Pancreas (tissue), 10 donors: ENCODE measurements around the gene SLC35A1. TPM values are rescaled to one million over a fixed set of nuclear protein-coding genes. Genes with fewer than 3 reads are reported as not detected.

Experiments used
- ATAC-seq, 4 donors: fragments of 200-7000 bp; cut with Tn5 transposase; one replicate each; pipeline versions ENCODE4 v1.8.0 to v1.9.1; 2020; ENCODE audit warnings: mild to moderate bottlenecking in 4 of 4, moderate library complexity in 4 of 4
- DNase-seq, 6 donors: peaks; one replicate each; pipeline ENCODE4 v3.0.0-alpha.2; 2020
- FAIRE-seq: peaks from 2 replicates; lab custom pipeline; 2012; peaks lifted over from hg19 to GRCh38; lab: Jason Lieb, UNC
- H3K27ac ChIP-seq, 4 donors: fragments of 200-600 bp; sonication (generic); 1 replicate in 3 of 4; 2 replicates in 1 of 4; pipeline versions ENCODE4 v1.5.0 to v1.8.0; 2020
- H3K27me3 ChIP-seq, 4 donors: fragments of 200-600 bp; one replicate each; pipeline ENCODE4 v1.8.0; 2021
- H3K36me3 ChIP-seq, 3 donors: fragments of 200-600 bp; sonication (generic) in 1 of 3; one replicate each; pipeline versions ENCODE4 v1.5.0 to v1.8.0; 2020 to 2021
- H3K4me1 ChIP-seq, 3 donors: fragments of 200-600 bp; one replicate each; pipeline ENCODE4 v1.8.0; 2021
- H3K4me3 ChIP-seq, 4 donors: fragments of 200-600 bp; sonication (generic) in 2 of 4; one replicate each; pipeline versions ENCODE4 v1.5.0 to v1.8.0; 2020 to 2021
- H3K9me3 ChIP-seq, 4 donors: fragments of 200-600 bp; one replicate each; pipeline ENCODE4 v1.8.0; 2021
- WGBS, 2 donors: extraction: QIAGEN DNeasy Blood & Tissue Kit; methylation state at CpG; one replicate each; pipeline ENCODE4 v1.1.7; 2013; 5-methylcytosine and 5-hydroxymethylcytosine counted together
- intact Hi-C, 3 donors: fragments of 100-400 bp; cut with DNase I; formaldehyde crosslinking; loops; one replicate each; pipeline versions ENCODE4 v1.11.1 to v1.14.2; 2022
- polyA plus RNA-seq, 2 donors: library from polyadenylated mRNA; stranded (reverse); fragments of 200-250 nt; gene quantifications; one replicate each; pipeline ENCODE4 v1.2.3, GENCODE V29; 2013
- total RNA-seq, 6 donors: library from RNA; stranded (reverse); fragmentation: NEBNext Ultra II Directional in 4 of 6; extraction: Animal tissue kit (Norgen Biotek cat#: 25700) in 4 of 6; gene quantifications; one replicate each; pipeline versions ENCODE4 v1.2.1 to v1.2.4, GENCODE V29; 2021 to 2023
- TF ChIP-seq, protein P1 (sequence below), 4 donors: fragments of 200-600 bp; sonication (generic) in 3 of 4; IDR thresholded peaks; one replicate each; pipeline versions ENCODE4 v1.5.0 to v1.8.0; 2021; ENCODE audit warnings: antibody characterized with exemption in 4 of 4
- donor health status: healthy with polysubstance abuse.
- donor health status: DM: no; HTN: no; CAD: no; lungs with moderate emphysema.
- donor health status: DM: no; HTN: no; CAD: no.
- donor health status: control.
- donor health status: control.
- donor health status: Bipolar disorder and iron deficiency.
- donor health status: DM: yes; HTN: yes; CAD: no.
- donor health status: DM: no; HTN: no; CAD: no.
- donor health status: DM: no; HTN: no; CAD: no.
- donor health status: DM: yes; HTN: yes; CAD: no.

The SLC35A1 gene
- total and polyA plus RNA-seq, 8 donors: 5.4 to 15.2 (median 7.7) TPM

DNA sequence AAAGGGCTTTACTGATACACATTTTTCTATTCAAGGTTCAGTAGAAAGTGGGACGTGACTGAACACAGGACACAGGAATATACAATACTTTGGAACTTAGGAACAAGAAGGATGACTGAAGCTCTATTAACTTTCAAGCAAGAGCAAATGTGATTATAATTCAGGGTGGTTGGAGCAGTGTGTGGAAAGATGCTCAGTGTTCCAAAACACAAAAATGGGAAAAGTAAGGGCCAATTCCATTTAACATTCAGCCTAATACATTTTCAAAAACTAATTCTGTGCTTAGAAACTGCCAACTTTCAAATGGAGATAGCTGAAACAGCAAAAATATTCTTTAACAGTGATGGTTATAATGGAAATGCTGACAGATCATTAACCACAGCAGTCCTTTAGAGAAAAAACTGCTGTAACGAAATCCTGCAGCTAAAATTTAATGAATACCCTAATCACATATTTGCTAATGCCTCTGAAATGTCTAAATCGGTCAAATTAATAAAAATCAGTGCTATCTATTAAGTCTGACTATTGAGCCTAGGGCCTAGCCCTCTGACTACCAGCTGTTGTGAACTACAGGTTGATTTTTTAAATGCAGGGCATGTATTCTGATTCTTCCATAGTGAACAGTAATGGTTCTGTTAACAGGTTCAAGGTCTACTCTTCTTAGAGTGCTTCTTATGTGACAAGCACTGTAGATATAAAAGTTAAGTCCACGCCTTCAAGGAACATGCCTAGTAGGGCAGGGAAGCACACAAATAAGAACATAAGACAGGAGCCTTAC is 71.1 kb downstream of the SLC35A1 start:
- TF ChIP-seq, protein P1, sequence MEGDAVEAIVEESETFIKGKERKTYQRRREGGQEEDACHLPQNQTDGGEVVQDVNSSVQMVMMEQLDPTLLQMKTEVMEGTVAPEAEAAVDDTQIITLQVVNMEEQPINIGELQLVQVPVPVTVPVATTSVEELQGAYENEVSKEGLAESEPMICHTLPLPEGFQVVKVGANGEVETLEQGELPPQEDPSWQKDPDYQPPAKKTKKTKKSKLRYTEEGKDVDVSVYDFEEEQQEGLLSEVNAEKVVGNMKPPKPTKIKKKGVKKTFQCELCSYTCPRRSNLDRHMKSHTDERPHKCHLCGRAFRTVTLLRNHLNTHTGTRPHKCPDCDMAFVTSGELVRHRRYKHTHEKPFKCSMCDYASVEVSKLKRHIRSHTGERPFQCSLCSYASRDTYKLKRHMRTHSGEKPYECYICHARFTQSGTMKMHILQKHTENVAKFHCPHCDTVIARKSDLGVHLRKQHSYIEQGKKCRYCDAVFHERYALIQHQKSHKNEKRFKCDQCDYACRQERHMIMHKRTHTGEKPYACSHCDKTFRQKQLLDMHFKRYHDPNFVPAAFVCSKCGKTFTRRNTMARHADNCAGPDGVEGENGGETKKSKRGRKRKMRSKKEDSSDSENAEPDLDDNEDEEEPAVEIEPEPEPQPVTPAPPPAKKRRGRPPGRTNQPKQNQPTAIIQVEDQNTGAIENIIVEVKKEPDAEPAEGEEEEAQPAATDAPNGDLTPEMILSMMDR (IDR thresholded peaks at IDR 0.05): no peak
- no peak for ATAC-seq
- no peak for DNase-seq
- intact Hi-C loops: no loop called here
- no peak overlapping the region for H3K4me3 ChIP-seq
- peaks cover 0 to 16% (median 6%) of the 10 kb centered on the region in 3 donors for H3K36me3 ChIP-seq
- no peak overlapping the region for H3K27ac ChIP-seq
- no peaks in the 10 kb centered on the region for H3K9me3 ChIP-seq
- 82 to 91% methylated on average over 4 of the region's 4 CpGs for WGBS, 2 donors
- H3K27me3 ChIP-seq: no peaks in the 10 kb centered on the region
- H3K4me1 ChIP-seq: peaks cover 0 to 4% (median 4%) of the 10 kb centered on the region in 3 donors
- FAIRE-seq: no peak

DNA sequence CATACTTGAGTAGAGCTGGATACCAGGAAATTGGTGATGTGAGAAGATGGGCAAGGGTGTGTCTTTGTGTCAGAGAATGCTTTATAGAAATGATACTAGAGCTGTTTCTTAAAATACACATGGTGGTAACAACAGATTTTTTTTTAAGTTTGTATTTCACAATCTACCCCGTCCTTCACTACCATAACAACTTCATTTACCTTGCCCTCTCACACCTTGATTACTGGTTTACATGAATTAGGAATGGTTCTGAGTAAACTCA is 71.6 kb downstream of the SLC35A1 start:
- ATAC-seq (no peak), FAIRE-seq (no peak), DNase-seq (no peak)
- Histone ChIP-seq H3K9me3 (no peaks in the 10 kb centered on the region), H3K4me3 (no peak overlapping the region), H3K4me1 (peaks cover 0 to 4% (median 4%) of the 10 kb centered on the region in 3 donors), H3K36me3 (peaks cover 0 to 16% (median 6%) of the 10 kb centered on the region in 3 donors), H3K27ac (no peak overlapping the region), H3K27me3 (no peaks in the 10 kb centered on the region)
- WGBS, 2 donors: 93 to 97% methylated on average over 1 of the region's 1 CpG
- intact Hi-C loops: no loop called here
- TF ChIP-seq, protein P1 (IDR thresholded peaks at IDR 0.05): no peak

DNA sequence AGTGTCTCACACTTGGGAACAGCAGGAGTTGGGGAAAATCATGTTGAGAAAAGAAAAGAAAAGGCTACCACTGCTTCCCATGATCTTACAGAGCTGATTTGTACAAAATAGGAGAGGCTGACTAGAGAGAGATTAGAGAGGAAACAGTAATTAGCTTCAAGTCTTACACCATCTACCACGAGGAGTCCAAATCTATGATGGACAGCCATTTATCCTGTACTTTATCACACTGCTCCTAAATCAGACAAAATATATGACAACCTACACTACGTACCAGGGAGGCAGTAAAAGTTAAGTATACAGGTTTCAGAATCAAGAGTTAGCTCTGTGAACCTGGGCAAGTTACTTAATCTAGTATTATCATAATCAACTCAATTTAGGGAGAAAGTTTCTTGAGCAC is 79.0 kb downstream of the SLC35A1 start:
- H3K9me3 ChIP-seq: no peaks in the 10 kb centered on the region
- DNase-seq: no peak
- intact Hi-C loops: no loop called here
- H3K4me1 ChIP-seq: peaks cover 0 to 4% (median 4%) of the 10 kb centered on the region in 3 donors
- H3K36me3 ChIP-seq: peaks cover 0 to 22% (median 3%) of the 10 kb centered on the region in 3 donors
- no peak overlapping the region for H3K27ac ChIP-seq
- TF ChIP-seq, protein P1 (IDR thresholded peaks at IDR 0.05): no peak
- ATAC-seq: no peak
- no peaks in the 10 kb centered on the region for H3K27me3 ChIP-seq
- H3K4me3 ChIP-seq: no peak overlapping the region
- FAIRE-seq: no peak
- WGBS, 2 donors: 84 to 89% methylated on average over 2 of the region's 2 CpGs

DNA sequence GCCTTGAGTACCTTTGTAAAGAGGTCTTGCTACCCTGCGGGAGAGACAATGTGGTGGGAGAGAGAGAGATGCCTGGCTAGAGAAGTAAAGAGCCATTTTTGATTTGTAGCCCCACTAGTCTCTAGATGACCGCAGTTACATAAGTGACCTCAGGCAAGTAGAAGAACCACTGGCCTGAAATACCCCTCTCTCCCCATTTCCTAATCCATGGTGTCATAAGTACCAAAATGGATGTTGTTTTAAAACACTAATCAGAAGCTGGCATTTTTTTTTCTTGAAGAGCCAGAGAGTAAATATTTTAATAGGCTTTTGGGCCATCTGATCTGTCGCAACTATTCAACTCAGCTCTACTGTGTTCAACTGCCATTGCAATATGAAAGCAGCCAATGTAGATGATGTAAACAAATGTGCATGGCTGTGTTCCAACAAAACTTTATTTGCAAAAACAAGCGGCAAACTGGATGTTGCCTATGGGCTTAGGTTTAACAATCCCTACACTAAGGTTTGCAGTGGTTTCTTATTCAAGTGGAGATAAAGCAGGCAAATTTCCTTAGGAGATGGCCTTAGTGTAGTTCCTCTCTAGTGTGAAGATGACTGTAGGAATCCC is 80.5 kb downstream of the SLC35A1 start:
- 78 to 94% methylated on average over 4 of the region's 4 CpGs for WGBS, 2 donors
- peaks cover 0 to 22% (median 3%) of the 10 kb centered on the region in 3 donors for H3K36me3 ChIP-seq
- TF ChIP-seq, protein P1 (IDR thresholded peaks at IDR 0.05): no peak
- no peak overlapping the region for H3K4me3 ChIP-seq
- intact Hi-C loops: no loop called here
- FAIRE-seq: no peak
- no peak overlapping the region for H3K27ac ChIP-seq
- no peaks in the 10 kb centered on the region for H3K4me1 ChIP-seq
- no peaks in the 10 kb centered on the region for H3K27me3 ChIP-seq
- ATAC-seq: no peak
- H3K9me3 ChIP-seq: no peaks in the 10 kb centered on the region
- no peak for DNase-seq

DNA sequence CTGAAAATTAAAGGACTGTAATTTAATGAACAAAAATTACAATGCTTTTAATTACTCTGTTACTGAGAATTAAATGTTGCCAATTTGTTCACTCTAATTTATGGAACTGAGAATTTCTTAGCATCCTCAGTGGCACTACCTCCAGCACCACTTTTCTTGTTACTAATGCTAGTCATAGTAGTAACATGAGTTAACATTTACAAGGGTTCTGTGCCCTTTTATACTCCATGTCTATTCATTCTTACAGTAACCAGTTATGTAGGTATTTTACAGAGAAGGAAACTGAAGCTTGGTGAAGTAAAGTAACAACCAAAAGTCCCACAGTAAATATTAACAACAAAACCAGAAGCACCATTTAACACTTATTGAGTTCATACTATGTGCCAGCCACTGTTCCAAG is 82.7 kb downstream of the SLC35A1 start:
- no peak for FAIRE-seq
- H3K27ac ChIP-seq: no peak overlapping the region
- no peak for DNase-seq
- intact Hi-C loops: no loop called here
- H3K4me1 ChIP-seq: no peaks in the 10 kb centered on the region
- no peaks in the 10 kb centered on the region for H3K9me3 ChIP-seq
- no peaks in the 10 kb centered on the region for H3K27me3 ChIP-seq
- no peak overlapping the region for H3K4me3 ChIP-seq
- TF ChIP-seq, protein P1 (IDR thresholded peaks at IDR 0.05): no peak
- no peak for ATAC-seq
- H3K36me3 ChIP-seq: peaks cover 3 to 29% (median 3%) of the 10 kb centered on the region in 3 donors
